DMS53 treated with DMSO at 0.1 percent for 48 hours (cell line): ENCODE results near the gene CASP10.
A peak's percentile ranks its signal among the peaks of the same experiment; 100 is the strongest.
"Not testable (repeated sequence)": the region's sequence is repeated elsewhere in the genome, so short reads cannot be mapped to it uniquely, and the experiment has no call there.

ENCODE experiments used
- DNase-seq: peaks from one replicate; lab custom pipeline; 2025; ENCODE audit not compliant: unreplicated experiment; lab: John Stamatoyannopoulos, UW

The CASP10 gene, protein sequence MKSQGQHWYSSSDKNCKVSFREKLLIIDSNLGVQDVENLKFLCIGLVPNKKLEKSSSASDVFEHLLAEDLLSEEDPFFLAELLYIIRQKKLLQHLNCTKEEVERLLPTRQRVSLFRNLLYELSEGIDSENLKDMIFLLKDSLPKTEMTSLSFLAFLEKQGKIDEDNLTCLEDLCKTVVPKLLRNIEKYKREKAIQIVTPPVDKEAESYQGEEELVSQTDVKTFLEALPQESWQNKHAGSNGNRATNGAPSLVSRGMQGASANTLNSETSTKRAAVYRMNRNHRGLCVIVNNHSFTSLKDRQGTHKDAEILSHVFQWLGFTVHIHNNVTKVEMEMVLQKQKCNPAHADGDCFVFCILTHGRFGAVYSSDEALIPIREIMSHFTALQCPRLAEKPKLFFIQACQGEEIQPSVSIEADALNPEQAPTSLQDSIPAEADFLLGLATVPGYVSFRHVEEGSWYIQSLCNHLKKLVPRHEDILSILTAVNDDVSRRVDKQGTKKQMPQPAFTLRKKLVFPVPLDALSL

DNA sequence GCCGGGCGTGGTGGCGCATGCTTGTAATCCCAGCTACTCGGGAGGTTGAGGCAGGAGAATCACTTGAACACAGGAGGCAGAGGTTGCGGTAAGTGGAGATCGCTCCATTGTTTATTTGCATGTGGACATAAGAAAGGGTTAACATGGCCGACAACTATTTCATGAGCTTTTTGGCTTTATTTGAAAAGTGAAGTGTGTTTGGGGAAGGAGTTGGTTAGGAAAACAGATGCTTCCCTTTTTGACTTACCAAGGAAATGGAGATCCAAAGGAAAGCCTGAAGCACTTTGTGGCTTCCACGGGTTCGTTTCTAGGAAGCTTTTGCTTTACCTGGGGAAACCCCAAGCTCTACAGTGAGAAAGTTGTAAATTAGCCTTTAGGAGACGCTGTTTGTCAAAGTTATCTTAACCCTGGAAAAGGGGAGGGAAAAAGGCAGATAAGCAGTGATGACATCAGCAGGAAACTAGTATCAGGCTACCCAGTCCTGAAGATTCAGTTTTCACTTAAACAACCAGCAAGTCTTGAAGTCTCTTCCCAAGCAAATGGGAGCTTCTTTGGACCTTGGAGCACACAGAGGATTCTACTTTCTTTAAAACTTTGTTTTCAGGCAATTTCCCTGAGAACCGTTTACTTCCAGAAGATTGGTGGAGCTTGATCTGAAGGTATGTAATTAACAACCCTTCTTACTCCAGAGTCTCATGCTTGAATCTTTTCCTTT lies at the start of gene CASP10:
Gene CASP10 (plus strand): TSS at position 492 of the 715 bp plus-strand sequence. CDS start 2,637 bp downstream, outside the sequence.
- DNase-seq = no peak

DNA sequence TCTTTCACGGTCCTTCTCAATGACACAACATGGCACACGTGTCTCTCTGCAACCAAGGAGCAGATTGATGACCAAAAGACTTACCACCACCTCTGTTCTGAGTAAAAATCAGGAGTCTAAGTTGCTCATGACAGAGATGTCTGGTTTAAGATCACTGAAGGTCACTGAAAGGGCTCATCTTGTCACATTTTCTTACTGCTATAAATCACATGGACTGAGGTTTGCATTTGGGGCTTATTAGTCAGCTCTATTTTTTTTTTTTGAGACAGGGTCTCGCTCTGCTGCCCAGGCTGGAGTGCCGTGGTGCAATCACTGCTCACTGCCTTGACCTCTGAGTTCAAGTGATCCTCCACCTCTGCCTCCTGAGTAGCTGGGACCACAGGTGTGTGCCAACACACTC lies 47.6 kb upstream of the CASP10 start:
- DNase-seq = no peak

DNA sequence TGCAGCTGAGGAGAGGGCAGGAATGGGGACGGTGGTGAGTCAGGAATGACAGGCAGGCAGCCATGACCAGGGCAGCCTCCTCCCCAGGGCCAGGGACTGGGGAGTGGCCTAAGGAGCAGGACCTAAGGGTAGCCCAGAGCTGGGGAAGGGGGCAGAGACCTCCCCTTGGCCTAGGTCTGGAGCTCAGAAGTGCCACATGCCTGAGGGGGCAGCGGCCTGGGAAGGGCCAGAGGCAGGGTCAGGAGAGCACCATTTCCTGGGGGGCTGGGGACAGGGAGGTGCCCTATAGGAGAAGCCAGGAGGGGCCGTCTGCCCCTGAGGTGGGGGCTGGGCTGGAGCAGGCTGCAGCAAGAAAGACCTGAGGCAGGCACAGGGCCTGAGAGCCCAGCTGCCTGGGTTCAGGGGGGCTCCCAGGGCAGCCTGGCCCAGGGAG lies 46.0 kb upstream of the CASP10 start:
- DNase-seq = no peak

DNA sequence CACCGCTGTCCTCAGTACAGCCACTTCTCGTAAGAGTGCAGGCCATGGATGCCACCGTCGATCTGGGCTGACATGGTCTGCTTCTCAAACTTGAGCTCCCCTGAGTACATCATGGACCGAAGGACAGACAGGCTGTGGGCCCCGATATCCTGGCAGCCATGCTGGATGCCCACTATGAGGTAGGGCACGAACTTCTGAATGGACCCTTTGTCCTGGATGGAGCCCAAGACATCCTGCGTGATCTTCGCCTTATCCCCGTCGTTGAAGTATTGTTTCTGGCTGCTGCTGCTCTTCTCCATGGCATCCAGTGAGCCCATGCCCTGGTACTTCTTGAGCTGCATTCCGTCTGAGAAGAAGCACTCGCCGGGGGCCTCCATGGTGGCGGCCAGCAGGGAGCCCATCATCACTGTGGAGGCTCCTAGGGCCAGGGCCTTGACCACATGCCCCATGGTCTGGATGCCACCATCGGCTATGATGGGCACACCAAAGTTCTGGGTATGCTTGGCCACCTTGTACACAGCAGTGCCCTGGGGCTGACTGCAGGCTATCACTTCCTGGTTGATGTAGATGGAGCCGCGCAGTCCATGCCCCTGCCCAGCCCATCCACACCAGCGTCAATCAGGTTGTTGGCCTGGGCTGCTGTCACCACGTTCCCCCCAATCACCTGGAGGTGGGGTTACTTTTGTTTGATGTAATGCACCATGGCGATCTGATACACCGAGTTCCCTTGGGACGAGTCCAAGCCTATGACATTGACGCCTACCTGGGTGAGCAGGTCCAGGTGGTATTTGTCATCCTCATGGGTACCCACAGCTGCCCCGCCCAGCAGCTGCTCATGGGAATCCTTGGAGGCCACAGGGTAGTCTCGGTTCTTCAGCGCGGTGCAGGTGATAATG lies 45.2 kb upstream of the CASP10 start:
- no peak for DNase-seq

DNA sequence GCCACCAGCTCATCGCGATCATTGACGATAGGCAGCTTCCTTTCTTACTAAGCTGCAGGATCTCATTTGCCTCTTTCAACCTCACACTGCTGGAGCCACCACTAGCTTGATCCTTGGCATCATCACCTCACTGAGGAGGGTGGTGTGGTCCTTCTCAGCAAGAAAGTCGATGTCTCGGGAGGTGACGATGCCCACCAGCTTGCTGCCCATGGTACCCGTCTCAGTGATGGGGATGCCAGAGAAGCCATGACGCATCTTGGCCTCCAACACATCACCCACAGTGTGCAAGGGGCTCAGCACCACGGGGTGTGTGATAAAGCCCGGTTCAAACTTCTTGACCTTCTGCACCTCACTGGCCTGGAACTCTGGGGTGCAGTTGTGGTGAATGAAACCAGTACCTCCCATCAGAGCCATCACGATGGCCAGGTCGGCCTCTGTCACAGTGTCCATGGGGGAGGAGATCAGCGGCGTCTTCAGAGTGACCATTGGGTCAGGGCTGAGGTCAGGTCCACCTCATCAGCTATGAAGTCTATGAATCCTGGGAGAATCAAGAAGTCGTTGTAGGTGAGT lies 44.5 kb upstream of the CASP10 start:
- no peak for DNase-seq

DNA sequence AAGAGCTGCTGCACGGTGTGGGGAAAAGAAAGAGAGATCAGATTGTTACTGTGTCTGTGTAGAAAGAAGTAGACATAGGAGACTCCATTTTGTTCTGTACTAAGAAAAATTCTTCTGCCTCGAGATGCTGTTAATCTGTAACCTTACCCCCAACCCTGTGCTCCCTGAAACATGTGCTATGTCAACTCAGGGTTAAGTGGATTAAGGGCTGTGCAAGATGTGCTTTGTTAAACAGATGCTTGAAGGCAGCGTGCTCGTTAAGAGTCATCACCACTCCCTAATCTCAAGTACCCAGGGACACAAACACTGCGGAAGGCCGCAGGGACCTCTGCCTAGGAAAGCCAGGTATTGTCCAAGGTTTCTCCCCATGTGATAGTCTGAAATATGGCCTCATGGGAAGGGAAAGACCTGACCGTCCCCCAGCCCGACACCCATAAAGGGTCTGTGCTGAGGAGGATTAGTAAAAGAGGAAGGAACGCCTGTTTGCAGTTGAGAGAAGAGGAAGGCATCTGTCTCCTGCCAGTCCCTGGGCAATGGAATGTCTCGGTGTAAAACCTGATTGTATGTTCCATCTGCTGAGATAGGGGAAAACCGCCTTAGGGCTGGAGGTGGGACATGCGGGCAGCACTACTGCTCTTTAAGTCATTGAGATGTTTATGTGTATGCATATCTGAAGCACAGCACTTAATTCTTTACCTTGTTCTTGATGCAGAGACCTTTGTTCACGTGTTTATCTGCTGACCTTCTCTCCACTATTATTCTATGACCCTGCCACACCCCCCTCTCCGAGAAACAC lies 43.8 kb upstream of the CASP10 start:
- DNase-seq = not testable (repeated sequence)

DNA sequence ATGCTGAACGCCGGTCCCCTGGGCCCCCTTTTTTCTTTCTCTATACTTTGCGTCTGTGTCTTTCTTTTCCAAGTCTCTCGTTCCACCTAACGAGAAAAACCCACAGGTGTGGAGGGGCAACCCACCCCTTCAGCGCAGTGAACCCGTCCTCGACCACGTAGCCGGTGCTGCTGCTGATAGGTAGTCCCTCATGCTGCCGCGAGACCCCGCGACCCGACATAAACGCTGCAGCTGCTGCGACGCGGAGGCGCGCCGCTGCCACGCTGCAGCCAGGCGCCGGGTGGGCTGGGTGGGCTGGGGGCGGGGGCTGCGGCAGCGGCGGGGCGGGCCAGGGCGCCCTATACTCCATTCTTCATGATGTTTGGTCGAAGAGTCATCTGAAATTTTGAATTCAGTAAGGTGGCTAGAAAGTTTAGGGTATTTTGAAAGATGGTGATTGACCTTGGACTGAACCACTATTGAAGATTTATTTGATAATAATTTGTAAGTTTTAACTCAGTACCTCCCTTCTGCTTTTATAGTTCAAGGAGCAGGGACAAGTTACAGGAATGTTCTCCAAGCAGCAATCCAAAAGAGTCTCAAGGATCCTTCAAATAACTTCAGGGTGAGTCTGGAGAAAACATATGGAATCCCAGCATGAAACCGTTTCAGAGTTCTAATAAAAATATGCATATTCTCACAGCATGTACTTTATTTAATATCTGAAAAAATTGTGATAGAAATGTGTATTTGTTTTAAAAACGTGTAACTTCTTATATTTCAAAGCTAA lies 42.9 kb upstream of the CASP10 start:
- no peak for DNase-seq

DNA sequence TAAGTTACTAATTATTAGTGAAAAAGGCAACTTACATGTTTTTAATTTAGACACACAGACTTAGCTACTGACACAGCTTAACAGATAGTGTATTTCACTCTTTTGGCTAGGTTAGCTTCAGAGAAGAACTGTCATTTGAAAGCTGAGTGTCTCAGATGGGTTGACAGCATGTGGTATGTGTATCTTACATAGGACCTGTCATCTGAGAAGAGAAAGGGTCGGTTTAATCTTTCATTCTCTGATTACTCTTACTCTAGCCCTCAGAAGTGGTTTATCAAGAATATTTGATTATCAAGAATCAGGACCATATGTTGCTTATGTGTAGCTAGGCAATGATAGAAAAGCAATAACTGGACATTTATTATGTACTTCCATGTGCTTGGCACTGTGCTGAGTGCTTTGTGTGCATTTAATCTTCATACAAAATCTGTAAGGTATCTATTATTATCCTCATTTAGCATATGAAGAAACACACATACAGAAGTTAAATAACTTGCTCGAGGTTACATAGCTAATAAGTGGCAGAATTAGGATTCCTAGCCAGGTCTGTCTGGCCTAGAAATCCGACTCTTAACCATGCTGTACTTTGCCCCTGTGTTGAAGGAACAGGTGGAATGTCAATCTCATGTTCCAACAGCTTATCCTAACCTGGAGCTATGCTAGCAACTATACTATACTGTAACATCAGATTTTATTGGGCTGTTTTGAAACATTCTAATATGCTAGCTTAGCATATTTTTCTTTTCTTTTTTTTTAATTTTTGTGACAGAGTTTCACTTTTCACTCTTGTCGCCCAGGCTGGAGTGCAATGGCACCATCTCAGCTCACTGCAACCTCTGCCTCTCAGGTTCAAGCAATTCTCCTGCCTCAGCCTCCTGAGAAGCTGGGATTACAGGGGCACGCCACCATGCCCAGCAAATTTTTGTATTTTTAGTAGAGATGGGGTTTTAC lies 38.6 kb upstream of the CASP10 start:
- DNase-seq = no peak

DNA sequence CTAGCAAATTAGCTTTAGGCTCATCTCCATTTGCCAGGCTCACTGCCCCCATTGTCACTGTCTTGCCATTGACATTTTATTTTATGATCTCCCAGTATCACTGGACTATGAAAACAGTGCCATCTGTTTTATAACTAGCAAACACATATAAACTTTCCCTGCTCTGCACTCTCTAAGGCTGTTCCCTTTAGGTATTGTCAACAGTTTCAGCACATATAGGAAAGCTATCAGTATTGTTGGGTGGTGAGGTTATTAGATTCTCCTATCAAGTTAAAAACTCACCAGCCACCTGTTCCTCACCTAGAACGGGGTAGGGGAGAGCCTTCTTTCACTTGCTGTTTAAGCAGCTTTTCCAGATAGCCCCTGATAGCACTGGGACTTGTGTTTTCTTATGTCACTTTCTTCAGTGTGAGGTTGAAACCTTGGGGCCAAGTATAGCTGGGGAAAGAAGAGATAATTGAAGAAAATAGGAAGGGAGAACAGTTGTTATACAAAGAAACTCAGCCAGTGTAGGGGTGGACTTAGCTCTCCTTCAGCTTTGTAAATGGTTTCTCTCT lies 34.4 kb upstream of the CASP10 start:
- no peak for DNase-seq

DNA sequence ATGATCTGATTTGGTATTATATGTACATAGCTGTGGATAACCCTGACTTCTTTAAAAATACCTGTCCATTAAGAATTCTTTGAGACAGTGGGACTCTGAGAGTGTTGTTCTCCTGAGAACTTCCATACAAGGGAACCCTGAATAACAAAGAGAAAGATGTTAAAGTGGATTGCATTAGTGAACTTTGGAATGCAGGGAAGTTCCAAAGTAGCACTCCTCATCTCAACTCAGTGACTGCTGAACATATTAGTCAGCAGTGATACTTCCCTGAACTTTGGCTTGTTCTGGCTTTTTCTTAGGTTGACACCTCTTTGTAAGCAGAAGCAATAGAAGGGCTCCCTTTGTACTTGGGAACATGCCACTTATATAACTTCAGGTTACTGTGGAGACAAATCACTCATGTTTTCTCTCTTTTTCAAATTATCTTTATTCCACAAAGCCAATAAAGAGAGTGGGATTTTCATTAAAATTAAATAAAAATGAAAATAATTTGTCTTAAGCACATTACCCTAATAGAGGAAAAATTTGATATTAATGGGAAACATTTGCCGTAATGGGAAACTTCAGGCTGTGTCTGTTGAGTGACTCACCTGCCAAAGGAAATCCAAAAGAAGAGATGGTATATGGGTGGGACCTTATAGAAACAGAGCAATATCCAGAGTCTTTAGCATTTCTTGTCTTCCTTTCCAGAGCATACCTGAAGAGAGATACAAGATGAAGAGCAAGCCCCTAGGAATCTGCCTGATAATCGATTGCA lies 33.7 kb upstream of the CASP10 start:
- DNase-seq = no peak

DNA sequence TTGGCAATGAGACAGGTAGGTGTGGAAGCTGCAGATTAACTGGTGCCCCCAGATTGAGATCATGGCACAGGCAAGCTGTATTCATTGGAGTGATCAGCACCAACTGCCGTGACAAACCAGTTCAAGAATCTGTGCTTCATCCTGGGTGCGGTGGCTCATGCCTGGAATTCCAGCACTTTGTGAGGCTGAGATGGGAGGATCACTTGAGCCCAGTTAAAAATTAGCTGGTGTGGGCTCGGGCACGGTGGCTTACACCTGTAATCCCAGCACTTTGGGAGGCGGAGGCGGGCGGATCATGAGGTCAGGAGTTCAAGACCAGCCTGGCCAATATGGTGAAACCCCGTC lies 33.1 kb upstream of the CASP10 start:
- not testable (repeated sequence) for DNase-seq

DNA sequence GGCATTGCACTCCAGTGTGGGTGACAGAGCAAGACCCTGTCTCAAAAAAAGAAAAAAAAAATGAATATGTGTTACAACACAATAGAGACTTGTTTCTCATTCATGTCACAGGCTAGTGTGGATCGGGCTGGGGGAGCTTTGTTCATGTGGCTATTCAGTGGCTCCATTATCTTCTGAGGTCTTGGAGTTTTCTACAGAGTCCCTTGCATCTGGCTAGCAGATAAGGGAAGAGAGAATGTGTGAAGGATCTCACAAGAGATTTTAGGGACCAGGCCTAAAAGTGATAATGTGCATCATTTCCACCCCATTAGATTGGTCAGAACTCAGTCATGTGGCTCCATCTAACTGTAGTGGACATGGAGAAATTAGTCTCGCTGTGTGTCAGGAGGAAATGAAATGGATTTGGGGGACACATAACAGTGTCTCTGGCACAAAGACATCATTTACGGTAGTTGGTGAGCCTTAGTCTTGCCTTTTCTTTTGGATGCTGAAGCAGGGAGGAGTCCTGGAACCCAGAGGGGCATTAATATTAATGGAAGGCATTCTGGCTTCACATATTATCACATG lies 32.4 kb upstream of the CASP10 start:
- DNase-seq = no peak

DNA sequence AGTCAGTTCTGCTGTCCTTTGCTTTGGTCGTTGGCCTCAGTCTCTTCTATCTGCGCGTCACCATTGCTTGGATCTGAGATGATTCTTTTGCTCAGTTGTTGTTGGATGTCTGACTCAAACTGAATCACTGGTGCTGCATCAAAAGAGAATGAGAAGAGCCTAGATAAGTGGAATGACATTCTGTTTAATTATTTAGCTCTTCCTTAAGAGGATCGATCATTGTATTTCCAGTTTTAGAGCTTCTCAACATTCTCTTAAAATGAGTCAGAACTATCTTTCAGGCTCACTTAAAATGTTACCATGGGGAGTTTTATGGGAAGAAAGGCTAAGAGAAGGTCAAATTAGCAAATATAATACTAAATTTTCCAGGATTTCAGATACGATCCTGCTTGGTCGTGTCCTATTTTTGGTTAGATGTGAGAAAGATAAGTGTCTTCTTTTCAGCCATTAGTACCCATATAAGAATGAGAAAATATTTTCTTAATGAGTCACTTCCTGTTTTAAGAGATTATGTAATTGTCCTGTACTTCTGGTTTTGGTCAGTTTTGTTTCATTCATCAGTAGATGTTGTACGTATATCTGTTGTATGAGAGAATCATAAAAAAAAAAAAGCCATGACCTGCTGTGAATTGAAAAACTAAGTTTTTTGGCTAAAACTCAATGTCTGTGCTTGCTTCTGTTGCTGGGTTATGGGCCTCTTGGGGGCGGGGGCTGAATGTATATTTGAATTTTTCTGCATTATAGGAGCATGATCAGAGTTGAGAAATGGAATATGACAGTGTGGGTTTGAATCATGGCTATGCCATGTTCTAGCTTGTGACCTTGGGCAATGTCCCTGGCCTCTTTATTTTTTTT lies 31.6 kb upstream of the CASP10 start:
- peak; percentile 83 for DNase-seq

DNA sequence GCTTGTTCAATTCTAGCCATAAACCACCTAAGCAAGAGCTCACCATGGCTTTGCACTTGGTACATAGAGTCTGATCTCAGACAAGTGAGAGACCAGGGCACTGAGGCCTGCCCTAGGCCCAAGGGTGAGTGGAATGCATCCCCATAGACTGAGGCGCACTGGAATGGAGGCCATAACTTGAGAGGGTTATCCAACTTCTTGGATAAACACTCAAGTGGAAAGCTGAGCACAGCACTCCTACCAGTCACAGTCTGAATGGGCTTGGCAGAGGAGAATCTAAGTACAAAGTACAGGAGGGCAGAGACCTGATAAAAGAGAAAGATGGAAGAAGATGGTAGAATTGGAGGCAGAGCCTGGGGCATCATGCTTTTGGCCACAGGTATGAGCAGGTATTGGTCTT lies 30.4 kb upstream of the CASP10 start:
- no peak for DNase-seq

DNA sequence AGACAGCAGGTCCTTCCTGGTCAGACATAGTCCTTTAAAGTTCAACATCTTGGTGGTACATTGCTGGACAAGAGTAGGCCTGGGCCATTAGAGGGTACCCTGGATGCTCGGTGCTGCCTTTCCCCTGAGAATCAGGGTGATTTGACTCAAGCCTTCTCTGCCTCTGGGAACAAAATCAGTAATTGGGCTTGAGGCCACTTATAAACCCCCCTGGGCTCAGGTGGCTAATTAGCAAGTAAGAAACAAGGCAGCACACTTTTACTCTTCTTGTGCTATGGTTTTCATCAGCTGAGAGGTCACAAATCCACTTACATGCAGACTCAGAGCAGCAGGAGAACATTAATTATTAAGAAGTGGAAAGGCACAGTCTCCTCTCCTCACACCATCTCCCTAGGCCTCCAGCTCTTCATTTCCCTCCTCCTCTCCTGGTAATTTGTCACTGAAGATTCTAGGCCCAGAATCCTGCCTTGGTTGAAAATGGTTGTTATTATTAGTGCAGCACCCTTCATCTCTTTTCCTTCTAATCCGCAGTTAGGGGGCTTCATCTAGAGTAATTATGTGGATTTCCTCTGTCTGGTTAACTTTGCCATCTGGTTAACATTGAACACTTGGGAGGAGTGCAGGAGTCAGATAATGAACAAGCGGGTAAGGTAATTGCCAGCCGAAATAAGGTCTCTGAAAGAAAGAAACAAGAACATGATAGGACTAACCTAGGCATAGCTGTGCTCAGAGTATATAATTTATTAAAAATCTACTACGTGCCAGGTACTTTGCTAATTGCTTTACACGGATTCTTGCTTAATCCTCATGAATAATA lies 29.7 kb upstream of the CASP10 start:
- no peak for DNase-seq
